Measurements from ENCODE around the gene TMEM221. TPM values are rescaled to one million over a fixed set of nuclear protein-coding genes. Genes with fewer than 3 reads are reported as not detected.

TMEM221 gene
- total and polyA plus RNA-seq, 10 of the 15 experiments (the other 5 are each of a cell fraction or from before 2014, with no cell fraction given) = 0.04 to 0.24 TPM; not detected in 8

- Histone ChIP-seq H3K4me3 (no peak overlapping the region), H3K27ac (ENCODE audit: control insufficient read depth, insufficient read depth) (no peak overlapping the region), H3K27me3 (replicated peaks in 1 of 2; ENCODE audit: control insufficient read depth in 2 of 2, insufficient read depth in 2 of 2, low read length in 1 of 2) (no peaks in the 10 kb centered on the region), H2AFZ (ENCODE audit: control insufficient read depth, low read depth, low read length) (no peak overlapping the region), H3K9me3 (replicated peaks; ENCODE audit: control insufficient read depth, insufficient read depth, low read length) (no peaks in the 10 kb centered on the region), H3K9ac (ENCODE audit: control insufficient read depth, insufficient read depth, low read length) (no peak overlapping the region), H3K79me2 (ENCODE audit: control insufficient read depth, insufficient read depth, low read length) (peaks cover 31% of the 10 kb centered on the region), H3K4me1 (ENCODE audit: control insufficient read depth, insufficient read depth, low read length) (no peaks in the 10 kb centered on the region), H3K4me2 (ENCODE audit: control insufficient read depth, insufficient read depth) (peak overlapping the region; percentile 44; the same call in 1 of the 2 replicates), H3K36me3 (ENCODE audit: control insufficient read depth in 2 of 2, insufficient read depth in 2 of 2, low read length in 1 of 2) (peaks cover 0 to 25% of the 10 kb centered on the region in 2 experiments; a peak in 3 of 4 replicates), H4K20me1 (ENCODE audit: control insufficient read depth, insufficient read depth) (no peaks in the 10 kb centered on the region; the same call in 1 of the 2 replicates)
- no TSS peak for BruUV-seq (replicated peaks)
- ChIA-PET POLR2A (interaction anchor here (1.5 kb wide), 1 partner anchor 11 kb away, joined by 12 read pairs; no protein-coding TSS in a partner anchor), RAD21 (ENCODE audit: unreplicated experiment) (interaction anchor here (0.6 kb wide), 2 partner anchors 40 to 694 kb away, joined by 3 to 4 read pairs; no protein-coding TSS in a partner anchor), CTCF (interaction anchor here (1.1 to 3.3 kb wide), 4 partner anchors 7 to 112 kb away, joined by 3 to 12 read pairs (median 4); partner anchors contain the start of gene MVB12A), SMC1A (ENCODE audit: uncharacterized antibody, unreplicated experiment) (interaction anchor here (0.5 kb wide), 1 partner anchor 147 kb away, joined by 3 read pairs; no protein-coding TSS in a partner anchor)
- TF ChIP-seq, protein P1, sequence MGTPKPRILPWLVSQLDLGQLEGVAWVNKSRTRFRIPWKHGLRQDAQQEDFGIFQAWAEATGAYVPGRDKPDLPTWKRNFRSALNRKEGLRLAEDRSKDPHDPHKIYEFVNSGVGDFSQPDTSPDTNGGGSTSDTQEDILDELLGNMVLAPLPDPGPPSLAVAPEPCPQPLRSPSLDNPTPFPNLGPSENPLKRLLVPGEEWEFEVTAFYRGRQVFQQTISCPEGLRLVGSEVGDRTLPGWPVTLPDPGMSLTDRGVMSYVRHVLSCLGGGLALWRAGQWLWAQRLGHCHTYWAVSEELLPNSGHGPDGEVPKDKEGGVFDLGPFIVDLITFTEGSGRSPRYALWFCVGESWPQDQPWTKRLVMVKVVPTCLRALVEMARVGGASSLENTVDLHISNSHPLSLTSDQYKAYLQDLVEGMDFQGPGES (IDR thresholded peaks at IDR 0.05) = no peak
- no peak for TF ChIP-seq CREM (IDR thresholded peaks at IDR 0.05; ENCODE audit: low read depth)
- WGBS (ENCODE audit: insufficient coverage, insufficient replicate concordance, low lambda C conversion rate, missing lambda C conversion rate) = 93% methylated on average over 11 of the region's 11 CpGs
- FAIRE-seq (no peak), DNase-seq (ENCODE audit: low read depth, low spot score) (no peak), ATAC-seq (no peak)
- intact Hi-C loops (cut with micrococcal nuclease; ENCODE audit: unreplicated experiment) (no loop called here), in situ Hi-C loops (cut with MboI) (no loop called here)
Observed at GRCh38 chr19:17411801-17412200, 36.7 kb downstream of the TMEM221 start.

GRCh38 chr19:17409990-17410389, 38.5 kb downstream of the TMEM221 start:
- intact Hi-C loops (cut with micrococcal nuclease; ENCODE audit: unreplicated experiment) = no loop called here
- TF ChIP-seq, protein P1 (IDR thresholded peaks at IDR 0.05) = no peak
- TF ChIP-seq HCFC1 (IDR thresholded peaks at IDR 0.05; ENCODE audit: low read length) (no peak), SP1 (IDR thresholded peaks at IDR 0.05; ENCODE audit: low read depth, low read length) (no peak), NR2F1 (conservative IDR thresholded peaks at IDR 0.05) (no peak), NRF1 (conservative IDR thresholded peaks at IDR 0.05; ENCODE audit: low read depth, low read length) (no peak), LARP7 (IDR thresholded peaks at IDR 0.05) (no peak), SUZ12 (IDR thresholded peaks at IDR 0.05; ENCODE audit: unreplicated experiment) (no peak)
- TF ChIP-seq, protein P2, sequence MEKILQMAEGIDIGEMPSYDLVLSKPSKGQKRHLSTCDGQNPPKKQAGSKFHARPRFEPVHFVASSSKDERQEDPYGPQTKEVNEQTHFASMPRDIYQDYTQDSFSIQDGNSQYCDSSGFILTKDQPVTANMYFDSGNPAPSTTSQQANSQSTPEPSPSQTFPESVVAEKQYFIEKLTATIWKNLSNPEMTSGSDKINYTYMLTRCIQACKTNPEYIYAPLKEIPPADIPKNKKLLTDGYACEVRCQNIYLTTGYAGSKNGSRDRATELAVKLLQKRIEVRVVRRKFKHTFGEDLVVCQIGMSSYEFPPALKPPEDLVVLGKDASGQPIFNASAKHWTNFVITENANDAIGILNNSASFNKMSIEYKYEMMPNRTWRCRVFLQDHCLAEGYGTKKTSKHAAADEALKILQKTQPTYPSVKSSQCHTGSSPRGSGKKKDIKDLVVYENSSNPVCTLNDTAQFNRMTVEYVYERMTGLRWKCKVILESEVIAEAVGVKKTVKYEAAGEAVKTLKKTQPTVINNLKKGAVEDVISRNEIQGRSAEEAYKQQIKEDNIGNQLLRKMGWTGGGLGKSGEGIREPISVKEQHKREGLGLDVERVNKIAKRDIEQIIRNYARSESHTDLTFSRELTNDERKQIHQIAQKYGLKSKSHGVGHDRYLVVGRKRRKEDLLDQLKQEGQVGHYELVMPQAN (conservative IDR thresholded peaks at IDR 0.05) = no peak

More at GRCh38 chr19:17409990-17410389, 38.5 kb downstream of the TMEM221 start:
- Histone ChIP-seq H3K4me3 (no peak overlapping the region), H3K27me3 (replicated peaks in 1 of 2; ENCODE audit: control insufficient read depth in 2 of 2, insufficient read depth in 2 of 2, low read length in 1 of 2) (no peaks in the 10 kb centered on the region), H3K27ac (ENCODE audit: control insufficient read depth, insufficient read depth) (no peak overlapping the region), H2AFZ (ENCODE audit: control insufficient read depth, low read depth, low read length) (no peak overlapping the region), H4K20me1 (ENCODE audit: control insufficient read depth, insufficient read depth) (no peaks in the 10 kb centered on the region; the same call in 1 of the 2 replicates), H3K79me2 (ENCODE audit: control insufficient read depth, insufficient read depth, low read length) (peaks cover 49% of the 10 kb centered on the region), H3K4me1 (ENCODE audit: control insufficient read depth, insufficient read depth, low read length) (no peaks in the 10 kb centered on the region), H3K9ac (ENCODE audit: control insufficient read depth, insufficient read depth, low read length) (no peak overlapping the region), H3K36me3 (ENCODE audit: control insufficient read depth in 2 of 2, insufficient read depth in 2 of 2, low read length in 1 of 2) (peaks cover 0 to 25% of the 10 kb centered on the region in 2 experiments; a peak in 3 of 4 replicates), H3K9me3 (replicated peaks; ENCODE audit: control insufficient read depth, insufficient read depth, low read length) (no peaks in the 10 kb centered on the region), H3K4me2 (ENCODE audit: control insufficient read depth, insufficient read depth) (no peak overlapping the region)
- ChIA-PET CTCF (interaction anchor here (1.1 to 3.3 kb wide), 2 partner anchors 9 to 55 kb away, joined by 4 to 12 read pairs; partner anchors contain the start of gene MVB12A), POLR2A (interaction anchor here (0.6 to 1.4 kb wide), 2 partner anchors 10 to 749 kb away, joined by 3 to 4 read pairs; partner anchors contain the start of gene MVB12A), RAD21 (ENCODE audit: unreplicated experiment) (interaction anchor here (0.7 kb wide), 1 partner anchor 57 kb away, joined by 3 read pairs; no protein-coding TSS in a partner anchor), SMC1A (ENCODE audit: uncharacterized antibody, unreplicated experiment) (no interaction called here)
- DNase-seq (ENCODE audit: low read depth, low spot score) = no peak
- in situ Hi-C loops (cut with MboI) = no loop called here
- BruUV-seq (replicated peaks) = no TSS peak
- WGBS (ENCODE audit: insufficient coverage, insufficient replicate concordance, low lambda C conversion rate, missing lambda C conversion rate) = 98% methylated on average over 9 of the region's 9 CpGs
- no peak for ATAC-seq
- no peak for FAIRE-seq
